Urinary bladder (tissue), 4 donors: Measurements from ENCODE around the gene NDUFV3. TPM values are rescaled to one million over a fixed set of nuclear protein-coding genes. Genes with fewer than 3 reads are reported as not detected.
"Not testable (repeated sequence)": the region's sequence is repeated elsewhere in the genome, so short reads cannot be mapped to it uniquely, and the experiment has no call there.

Experiments
- DNase-seq: peaks from one replicate; pipeline ENCODE4 v3.0.0-alpha.2; 2015; ENCODE audit errors: extremely low spot score
- H3K27ac ChIP-seq: one replicate; pipeline ENCODE4 v1.5.1; 2013; ENCODE audit warnings: low read depth, mild to moderate bottlenecking, moderate library complexity
- H3K36me3 ChIP-seq: one replicate; pipeline ENCODE4 v1.6.1; 2013; ENCODE audit warnings: mild to moderate bottlenecking, moderate library complexity; ENCODE audit not compliant: insufficient read depth
- H3K4me1 ChIP-seq: one replicate; pipeline ENCODE4 v1.6.1; 2013; ENCODE audit warnings: mild to moderate bottlenecking, moderate library complexity; ENCODE audit not compliant: insufficient read depth
- H3K4me3 ChIP-seq: one replicate; pipeline ENCODE4 v1.5.1; 2013; ENCODE audit warnings: low read depth, low read length
- WGBS: extraction: QIAGEN DNeasy Blood & Tissue Kit; methylation state at CpG from one replicate; pipeline ENCODE4 v1.1.7; 2013; 5-methylcytosine and 5-hydroxymethylcytosine counted together
- polyA plus RNA-seq: library from polyadenylated mRNA; stranded (reverse); fragments of 200-250 nt; gene quantifications from one replicate; pipeline ENCODE4 v1.2.3, GENCODE V29; 2013
- total RNA-seq: library from RNA; depleted of rRNA; stranded (reverse); fragments of >200 nt; gene quantifications from one replicate; pipeline ENCODE4 v1.2.3, GENCODE V29; 2014
- donor health status: healthy with polysubstance abuse.
- donor health status: healthy.

The NDUFV3 gene
- total and polyA plus RNA-seq, 2 donors = 30.5 to 48.1 TPM

GRCh38 chr21:42887326-42887725 lies 5.8 kb upstream of the NDUFV3 start:
- Histone ChIP-seq H3K4me3 (no peak overlapping the region), H3K4me1 (no peaks in the 10 kb centered on the region), H3K36me3 (no peaks in the 10 kb centered on the region), H3K27ac (no peak overlapping the region)
- DNase-seq = no peak
- WGBS = 97% methylated on average over 5 of the region's 5 CpGs

DNA sequence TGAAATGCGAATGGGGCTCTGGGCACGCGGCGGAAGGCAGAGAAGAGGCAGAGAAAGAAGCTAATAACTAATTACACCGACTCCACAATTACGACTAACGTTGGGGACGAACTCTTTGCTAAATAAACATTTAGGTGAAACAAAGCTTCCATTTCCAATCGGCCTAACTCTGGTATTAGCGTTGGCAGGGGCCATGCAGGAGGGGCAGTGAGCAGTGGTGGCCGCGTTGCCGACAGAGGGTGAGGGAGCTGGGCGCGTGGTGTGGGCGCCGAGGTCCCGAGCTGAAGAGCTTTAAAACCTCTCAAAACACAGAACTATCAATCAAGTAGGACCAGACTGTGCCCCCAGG lies 553 bp upstream of the NDUFV3 start:
- Histone ChIP-seq H3K36me3 (no peaks in the 10 kb centered on the region), H3K27ac (peak overlapping the region; percentile 93), H3K4me1 (no peaks in the 10 kb centered on the region), H3K4me3 (peak overlapping the region; percentile 50)
- WGBS = 16% methylated on average over 18 of the region's 18 CpGs
- no peak for DNase-seq

GRCh38 chr21:42900446-42900845 lies 7.3 kb downstream of the NDUFV3 start:
- no peak overlapping the region for H3K4me3 ChIP-seq
- H3K36me3 ChIP-seq = peaks cover 1% of the 10 kb centered on the region
- H3K4me1 ChIP-seq = no peaks in the 10 kb centered on the region
- DNase-seq = no peak
- H3K27ac ChIP-seq = no peak overlapping the region
- WGBS = 89% methylated on average over 4 of the region's 4 CpGs

DNA sequence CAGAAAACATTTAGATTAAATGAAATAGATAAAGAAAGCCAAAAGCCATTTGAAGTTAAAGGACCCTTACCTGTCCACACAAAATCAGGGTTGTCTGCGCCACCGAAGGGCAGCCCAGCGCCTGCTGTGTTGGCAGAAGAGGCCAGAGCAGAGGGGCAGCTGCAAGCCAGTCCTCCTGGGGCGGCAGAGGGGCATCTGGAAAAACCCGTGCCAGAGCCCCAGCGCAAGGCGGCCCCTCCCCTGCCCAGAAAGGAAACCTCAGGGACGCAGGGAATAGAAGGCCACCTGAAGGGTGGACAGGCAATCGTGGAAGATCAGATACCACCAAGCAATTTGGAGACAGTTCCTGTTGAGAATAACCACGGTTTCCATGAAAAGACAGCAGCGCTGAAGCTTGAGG lies 10.7 kb downstream of the NDUFV3 start:
- Histone ChIP-seq H3K4me3 (no peak overlapping the region), H3K27ac (no peak overlapping the region), H3K4me1 (no peaks in the 10 kb centered on the region), H3K36me3 (peaks cover 3% of the 10 kb centered on the region)
- DNase-seq = no peak
- WGBS = 97% methylated on average over 11 of the region's 11 CpGs

DNA sequence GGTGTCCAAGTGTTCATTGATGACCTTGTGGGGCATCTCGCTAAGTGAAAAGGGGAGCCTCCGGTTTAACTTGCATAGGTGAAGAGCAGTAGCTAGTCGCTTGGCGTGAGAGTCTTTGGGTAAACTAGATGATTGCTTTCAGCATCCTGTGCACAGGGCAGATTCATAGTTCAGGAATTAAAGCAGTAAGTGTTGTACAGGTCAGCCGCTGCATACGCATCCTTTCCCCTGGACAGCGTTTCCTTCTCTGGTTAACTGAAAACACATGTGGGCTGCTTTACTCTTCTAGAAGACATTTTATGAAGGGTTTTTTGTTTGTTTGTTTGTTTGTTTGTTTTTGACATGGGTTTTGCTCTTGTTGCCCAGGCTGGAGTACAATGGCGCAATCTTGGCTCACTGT lies 12.1 kb downstream of the NDUFV3 start:
- no peak for DNase-seq
- H3K4me3 ChIP-seq = no peak overlapping the region
- 94% methylated on average over 8 of the region's 8 CpGs for WGBS
- H3K27ac ChIP-seq = no peak overlapping the region
- no peaks in the 10 kb centered on the region for H3K4me1 ChIP-seq
- H3K36me3 ChIP-seq = peaks cover 2% of the 10 kb centered on the region

DNA sequence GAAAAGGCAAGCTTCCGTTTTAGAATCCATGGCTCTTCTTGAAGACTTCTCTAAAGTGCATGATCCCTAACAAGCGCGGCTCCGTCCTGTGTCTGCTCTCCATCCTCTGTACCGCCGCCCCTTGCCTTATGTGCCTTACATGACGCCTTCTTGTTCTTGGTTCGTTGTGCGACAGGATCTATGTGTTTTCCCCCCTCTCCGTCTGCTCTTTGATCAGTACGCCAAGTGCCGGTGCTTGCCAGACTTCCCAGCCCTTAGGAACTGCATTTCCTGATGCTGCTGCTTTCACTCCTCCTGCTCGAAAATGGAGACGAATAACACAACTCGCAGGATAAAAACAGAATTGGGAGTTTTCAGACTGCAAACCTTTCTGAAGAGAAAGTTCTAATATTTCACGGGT lies 13.1 kb downstream of the NDUFV3 start:
- Histone ChIP-seq H3K4me1 (no peaks in the 10 kb centered on the region), H3K36me3 (peaks cover 2% of the 10 kb centered on the region), H3K27ac (no peak overlapping the region), H3K4me3 (no peak overlapping the region)
- no peak for DNase-seq
- WGBS = 97% methylated on average over 16 of the region's 16 CpGs

DNA sequence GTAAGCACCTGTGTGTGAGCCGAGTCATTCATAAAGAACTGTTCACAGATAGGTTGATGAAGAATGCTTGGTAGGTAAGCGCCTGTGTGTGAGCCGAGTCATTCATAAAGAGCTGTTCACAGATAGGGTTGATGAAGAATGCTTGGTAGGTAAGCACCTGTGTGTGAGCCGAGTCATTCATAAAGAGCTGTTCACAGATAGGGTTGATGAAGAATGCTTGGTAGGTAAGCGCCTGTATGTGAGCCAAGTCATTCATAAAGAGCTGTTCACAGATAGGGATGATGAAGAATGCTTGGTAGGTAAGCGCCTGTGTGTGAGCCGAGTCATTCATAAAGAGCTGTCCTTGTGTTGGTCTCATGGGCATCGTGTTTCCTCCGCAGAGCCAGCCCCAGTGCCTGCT lies 15.4 kb downstream of the NDUFV3 start:
- not testable (repeated sequence) for H3K4me1 ChIP-seq, DNase-seq, H3K36me3 ChIP-seq, H3K27ac ChIP-seq, H3K4me3 ChIP-seq
- 94% methylated on average over 9 of the region's 9 CpGs for WGBS

DNA sequence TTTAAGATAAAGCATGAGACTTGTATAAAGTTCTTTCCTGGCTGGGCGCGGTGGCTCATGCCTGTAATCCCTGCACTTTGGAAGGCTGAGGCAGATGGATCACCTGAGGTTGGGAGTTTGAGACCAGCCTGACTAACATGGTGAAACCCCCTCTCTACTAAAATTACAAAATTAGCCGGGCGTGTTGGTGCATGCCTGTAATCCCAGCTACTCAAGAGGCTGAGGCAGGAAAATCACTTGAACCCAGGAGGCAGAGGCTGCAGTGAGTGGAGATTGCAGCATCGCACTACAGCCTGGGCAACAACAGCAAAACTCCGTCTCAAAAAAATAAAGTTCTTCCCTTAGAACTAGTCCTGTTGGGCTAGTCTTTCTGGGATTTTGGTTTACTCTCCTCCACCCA lies 18.8 kb downstream of the NDUFV3 start:
- 94% methylated on average over 6 of the region's 6 CpGs for WGBS
- not testable (repeated sequence) for H3K4me1 ChIP-seq, H3K36me3 ChIP-seq, H3K4me3 ChIP-seq, H3K27ac ChIP-seq, DNase-seq

DNA sequence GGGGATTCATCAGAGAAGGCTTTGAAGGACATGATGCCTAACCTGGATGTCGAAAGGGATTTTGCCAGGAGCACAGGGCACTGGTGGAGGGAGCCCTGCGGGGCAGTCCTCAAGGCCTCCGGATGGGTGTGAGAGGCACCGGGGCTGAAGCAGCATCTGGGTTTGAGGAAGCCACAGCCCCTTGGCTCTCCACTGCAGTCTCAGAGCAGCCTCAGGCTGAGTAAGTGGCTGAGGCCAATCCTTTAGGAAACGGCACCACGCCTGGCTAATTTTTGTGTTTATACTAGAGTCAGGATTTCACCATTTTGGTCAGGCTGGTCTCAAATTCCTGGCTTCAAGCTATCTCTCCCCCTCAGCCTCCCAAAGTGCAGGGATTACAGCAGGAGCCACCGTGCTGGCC lies 20.4 kb downstream of the NDUFV3 start:
- Histone ChIP-seq H3K27ac (no peak overlapping the region), H3K4me1 (no peaks in the 10 kb centered on the region), H3K4me3 (no peak overlapping the region), H3K36me3 (peaks cover 2% of the 10 kb centered on the region)
- no peak for DNase-seq
- 66% methylated on average over 7 of the region's 7 CpGs for WGBS

GRCh38 chr21:42918291-42918690 lies 25.2 kb downstream of the NDUFV3 start:
- H3K4me3 ChIP-seq = no peak overlapping the region
- no peak overlapping the region for H3K27ac ChIP-seq
- no peak for DNase-seq
- H3K4me1 ChIP-seq = no peaks in the 10 kb centered on the region
- WGBS = 95% methylated on average over 6 of the region's 6 CpGs
- H3K36me3 ChIP-seq = no peaks in the 10 kb centered on the region

GRCh38 chr21:42921927-42922326 lies 28.8 kb downstream of the NDUFV3 start:
- H3K36me3 ChIP-seq = no peaks in the 10 kb centered on the region
- H3K4me3 ChIP-seq = no peak overlapping the region
- WGBS = 90% methylated on average over 4 of the region's 4 CpGs
- no peaks in the 10 kb centered on the region for H3K4me1 ChIP-seq
- no peak for DNase-seq
- no peak overlapping the region for H3K27ac ChIP-seq

GRCh38 chr21:42922918-42923317 lies 29.8 kb downstream of the NDUFV3 start:
- no peak for DNase-seq
- H3K4me3 ChIP-seq = no peak overlapping the region
- H3K27ac ChIP-seq = no peak overlapping the region
- no peaks in the 10 kb centered on the region for H3K36me3 ChIP-seq
- H3K4me1 ChIP-seq = no peaks in the 10 kb centered on the region
- WGBS = 92% methylated on average over 18 of the region's 18 CpGs

DNA sequence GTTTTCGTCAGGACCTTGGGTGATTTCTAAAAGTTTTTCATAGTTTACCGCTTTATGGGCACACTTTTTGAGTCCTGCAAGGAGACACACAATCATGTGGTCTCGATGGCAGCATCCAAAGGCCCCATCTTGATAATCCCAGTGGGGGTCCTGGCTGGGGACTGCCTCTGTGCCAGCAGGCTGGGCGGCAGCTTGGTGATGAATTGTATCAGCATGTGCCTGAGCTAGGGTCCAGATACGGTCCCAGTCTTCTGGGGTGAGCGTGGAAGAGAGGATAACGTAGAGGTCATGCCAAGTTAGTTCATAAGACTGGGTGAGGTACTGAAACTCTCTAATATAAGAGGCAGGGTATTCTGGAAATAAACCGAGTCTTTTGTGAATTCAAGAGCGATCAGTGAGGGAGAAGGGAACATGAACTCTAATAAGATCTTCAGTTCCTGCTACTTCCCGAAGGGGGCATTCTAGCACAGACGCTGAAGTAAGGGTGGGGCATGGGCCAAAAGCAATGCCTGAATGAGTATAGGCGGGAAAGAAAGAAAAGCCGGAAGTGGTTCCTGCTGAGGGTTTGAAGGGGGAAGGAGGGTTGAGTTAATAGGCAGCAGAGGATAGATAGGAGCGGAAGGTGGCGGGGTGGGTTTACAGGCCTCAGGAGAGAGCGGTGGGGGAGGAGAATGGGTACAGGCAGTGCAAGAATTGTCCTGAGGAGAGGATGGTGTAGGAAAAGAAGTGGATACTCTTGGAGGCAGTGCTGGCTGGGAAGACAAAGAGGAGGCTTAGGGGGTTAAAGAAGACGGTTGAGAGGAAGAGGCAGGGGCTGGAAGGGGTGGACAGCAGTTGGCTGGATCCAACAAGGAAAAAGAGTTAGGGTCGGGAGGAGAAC lies 30.7 kb downstream of the NDUFV3 start:
- Histone ChIP-seq H3K4me1 (no peaks in the 10 kb centered on the region), H3K27ac (no peak overlapping the region), H3K36me3 (no peaks in the 10 kb centered on the region), H3K4me3 (no peak overlapping the region)
- WGBS = 22% methylated on average over 18 of the region's 18 CpGs
- DNase-seq = peak; percentile 85

DNA sequence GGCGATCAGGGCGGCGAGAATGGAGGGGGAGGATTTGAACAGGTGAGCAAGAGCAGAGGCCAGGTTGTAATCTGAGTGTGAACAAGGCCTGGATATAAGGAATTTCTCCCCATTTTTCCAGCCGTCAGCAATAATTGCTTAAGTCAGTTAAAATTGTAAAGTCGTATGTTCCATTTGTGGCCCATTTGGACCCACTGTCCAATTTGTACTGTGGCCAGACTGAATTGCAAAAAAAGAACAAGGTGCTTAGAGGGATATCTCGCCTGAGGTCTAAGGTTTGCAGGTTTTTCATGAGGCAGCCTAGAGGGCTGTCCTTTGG lies 31.3 kb downstream of the NDUFV3 start:
- whole genome bisulfite sequencing = 89% methylated on average over 6 of the region's 6 CpGs
- no peak for DNase-seq
- H3K4me3 ChIP-seq = no peak overlapping the region
- no peak overlapping the region for H3K27ac ChIP-seq
- no peaks in the 10 kb centered on the region for H3K4me1 ChIP-seq
- no peaks in the 10 kb centered on the region for H3K36me3 ChIP-seq
